Ishikawa (cell line): ENCODE measurements around the gene FGFBP1.

Experiments used
- CEBPB ChIP-seq: IDR thresholded peaks from 2 replicates; pipeline ENCODE4 v1.6.1; 2012
- EGR1 ChIP-seq: IDR thresholded peaks from 2 replicates; pipeline ENCODE4 v1.6.1; 2012
- REST ChIP-seq: IDR thresholded peaks from 2 replicates; pipeline ENCODE4 v1.6.1; 2012; ENCODE audit warnings: low read depth, mild to moderate bottlenecking
- TCF12 ChIP-seq: IDR thresholded peaks from 2 replicates; pipeline ENCODE4 v1.6.1; 2012; ENCODE audit warnings: low read depth
- TEAD4 ChIP-seq: IDR thresholded peaks from 2 replicates; pipeline ENCODE4 v1.6.1; 2012
- USF1 ChIP-seq: IDR thresholded peaks from 2 replicates; pipeline ENCODE4 v1.6.1; 2012
- ZBTB7A ChIP-seq: IDR thresholded peaks from 2 replicates; pipeline ENCODE4 v1.6.1; 2012; ENCODE audit warnings: low read depth

DNA sequence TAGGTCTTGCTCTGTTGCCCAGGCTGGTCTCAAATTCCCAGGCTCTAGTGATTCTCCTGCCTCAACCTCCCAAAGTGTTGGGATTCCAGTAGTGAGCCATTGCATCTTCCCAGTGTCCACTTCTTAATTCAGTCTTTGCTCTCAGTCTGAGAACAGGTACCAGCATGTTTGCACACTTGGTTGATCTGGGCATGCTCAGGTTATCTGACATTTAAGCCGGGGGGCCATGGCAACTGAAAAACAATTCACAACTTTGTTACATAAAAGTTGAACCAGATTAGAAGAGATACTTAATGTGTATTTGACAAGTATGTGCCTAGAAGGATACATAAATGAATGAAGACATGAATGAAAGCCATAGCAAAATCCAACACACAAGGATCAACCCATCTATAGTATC is 39.0 kb downstream of the FGFBP1 start:
- TF ChIP-seq TCF12 (no peak), ZBTB7A (no peak), CEBPB (no peak), EGR1 (no peak), USF1 (no peak), TEAD4 (no peak), REST (no peak)
